ENCODE measurements around the gene B3GNT9. TPM values are rescaled to one million over a fixed set of nuclear protein-coding genes. Genes with fewer than 3 reads are reported as not detected.
A peak's percentile ranks its signal among the peaks of the same experiment; 100 is the strongest.

The B3GNT9 gene
- total and polyA plus RNA-seq, 8 donors = 1.8 to 9.3 (median 3.6) TPM

DNA sequence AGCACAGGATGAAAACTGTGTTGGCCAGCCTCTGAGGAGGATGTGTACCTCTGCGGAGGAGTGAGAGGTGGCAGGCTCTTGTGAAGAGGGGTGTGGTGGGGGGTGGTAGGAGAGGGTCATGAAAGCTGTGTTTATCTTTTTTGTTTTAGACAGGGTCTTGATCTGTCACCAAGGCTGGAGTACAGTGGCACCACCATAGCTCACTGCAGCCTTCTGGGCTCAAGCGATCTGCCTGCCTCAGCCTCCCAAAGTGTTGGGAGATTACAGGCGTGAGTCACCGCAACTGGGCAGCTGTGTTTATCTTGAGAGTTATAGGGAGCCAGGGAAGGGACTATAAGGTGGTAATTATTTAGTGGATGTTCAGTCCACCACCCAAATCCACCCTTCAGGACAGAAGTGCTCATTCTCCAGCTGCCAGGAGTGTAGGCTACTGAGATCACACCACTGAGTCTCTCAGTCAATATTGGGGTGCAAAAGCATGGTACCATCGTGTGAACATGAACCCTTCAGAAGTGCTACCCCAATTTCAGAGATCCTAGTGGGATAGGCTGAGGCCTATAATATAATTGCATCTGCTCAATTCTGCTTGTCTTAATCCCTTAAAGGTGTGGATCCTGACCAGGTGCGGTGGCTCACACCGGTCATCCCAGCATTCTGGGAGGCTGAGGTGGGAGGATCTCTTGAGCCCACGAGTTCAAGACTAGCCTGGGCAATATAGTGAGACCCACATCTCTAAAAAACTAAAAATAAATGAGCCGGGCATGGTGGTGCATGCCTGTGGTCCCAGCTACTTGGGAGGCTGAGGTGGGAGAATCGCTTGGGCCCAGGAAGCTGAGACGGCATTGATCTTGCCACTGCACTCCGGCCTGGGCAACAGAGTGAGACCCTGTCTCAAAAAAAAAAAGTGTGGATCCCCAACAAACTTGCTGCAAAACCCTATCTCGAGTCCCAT is 39.9 kb upstream of the B3GNT9 start:
- intact Hi-C loops (cut with DNase I) = no loop called here
- no peak for FAIRE-seq
- Histone ChIP-seq H3K27me3 (no peaks in the 10 kb centered on the region), H3K36me3 (peaks cover 0 to 8% (median 5%) of the 10 kb centered on the region in 3 donors), H3K4me1 (peaks cover 14 to 19% (median 19%) of the 10 kb centered on the region in 3 donors), H3K4me3 (no peak overlapping the region), H3K27ac (no peak overlapping the region), H3K9me3 (no peaks in the 10 kb centered on the region)
- no peak for ATAC-seq
- 59 to 66% methylated on average over 13 of the region's 13 CpGs for WGBS, 2 donors
- DNase-seq = no peak
- TF ChIP-seq CTCF (IDR thresholded peaks at IDR 0.05) = no peak

DNA sequence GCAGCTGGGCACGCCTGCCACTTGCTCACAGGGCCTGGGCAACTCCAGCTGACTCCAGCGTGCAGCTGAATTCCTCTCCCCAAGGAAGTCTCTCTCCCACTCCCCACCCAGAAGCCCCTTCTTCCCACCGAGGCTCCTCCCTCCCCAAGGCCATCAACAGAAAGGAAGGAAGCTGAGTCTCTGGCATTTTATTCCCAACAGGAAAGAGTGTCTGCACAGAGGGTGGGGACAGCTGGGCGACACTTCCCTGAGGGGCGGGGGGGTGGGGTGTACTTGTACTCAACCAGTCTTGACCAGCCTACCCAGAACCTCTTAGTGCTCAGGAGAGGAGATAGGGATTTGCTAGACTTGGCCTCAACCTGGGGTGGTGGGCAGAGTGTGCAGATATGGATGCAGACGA is 39.2 kb upstream of the B3GNT9 start, which contains the start of gene EXOC3L1:
EXOC3L1 (minus strand) TSS at position 96 of the 400 bp plus-strand sequence. CDS start 460 bp downstream, outside the sequence.
- FAIRE-seq = no peak
- Histone ChIP-seq H3K4me1 (peaks cover 16 to 22% (median 21%) of the 10 kb centered on the region in 3 donors), H3K9me3 (no peaks in the 10 kb centered on the region), H3K4me3 (no peak within 1 kb of the TSS), H3K27me3 (no peaks in the 10 kb centered on the region), H3K27ac (no peak within 1 kb of the TSS), H3K36me3 (peaks cover 0 to 5% (median 3%) of the 10 kb centered on the region in 3 donors)
- 37 to 47% methylated on average over 6 of the region's 6 CpGs for WGBS, 2 donors
- intact Hi-C loops (cut with DNase I) = no loop called here
- ATAC-seq = no peak
- TF ChIP-seq CTCF (IDR thresholded peaks at IDR 0.05) = no peak
- DNase-seq = no peak

DNA sequence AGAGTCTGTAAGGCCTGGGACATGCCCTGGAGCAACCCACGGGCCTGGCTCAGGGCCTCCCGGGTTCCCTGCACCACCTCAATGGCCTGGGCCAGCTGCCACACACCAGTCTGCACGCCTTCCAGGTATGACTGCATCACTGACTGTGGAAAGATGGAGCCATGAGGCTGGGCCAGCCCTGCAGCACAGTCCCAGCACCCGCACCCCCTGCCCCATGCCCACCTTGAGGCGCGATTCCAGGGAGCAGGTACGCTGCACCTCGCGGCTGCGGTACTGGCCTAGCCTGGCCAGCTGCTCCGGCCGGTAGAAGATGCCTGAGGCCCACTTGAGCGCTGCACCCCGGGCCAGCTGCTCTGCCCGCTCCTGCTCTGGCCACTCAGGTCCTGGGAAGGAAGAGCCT is 38.0 kb upstream of the B3GNT9 start:
- Histone ChIP-seq H3K9me3 (no peaks in the 10 kb centered on the region), H3K4me1 (peaks cover 18 to 27% (median 22%) of the 10 kb centered on the region in 3 donors), H3K36me3 (no peaks in the 10 kb centered on the region), H3K4me3 (no peak overlapping the region), H3K27me3 (no peaks in the 10 kb centered on the region), H3K27ac (no peak overlapping the region)
- DNase-seq = peak in 2 of 6 donors; percentile 40 to 75
- intact Hi-C loops (cut with DNase I) = loop anchor here in 1 of 3 donors (10.0 kb wide), 1 partner anchor 174 kb away; no protein-coding TSS in a partner anchor
- 86 to 89% methylated on average over 15 of the region's 15 CpGs for WGBS, 2 donors
- no peak for TF ChIP-seq CTCF (IDR thresholded peaks at IDR 0.05)
- ATAC-seq = no peak
- FAIRE-seq = no peak

DNA sequence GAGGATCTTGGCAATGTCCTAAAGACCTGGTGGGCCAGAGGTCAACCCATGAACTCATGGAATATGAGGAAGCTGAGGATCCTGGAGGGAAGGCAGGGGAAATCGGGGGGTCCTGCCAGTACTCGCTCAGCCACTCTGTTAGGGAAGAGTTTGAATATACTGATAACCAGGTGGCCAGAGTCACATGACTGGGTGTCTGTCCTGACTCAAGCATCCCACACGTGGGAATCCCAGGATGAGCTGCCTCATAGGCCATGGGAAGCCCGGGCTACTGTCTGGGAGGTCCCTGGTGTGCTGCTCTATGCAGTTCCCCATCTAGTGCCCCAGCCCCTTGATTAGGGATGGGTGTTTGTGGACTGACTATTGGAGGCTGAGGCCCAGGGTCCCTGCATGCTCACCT is 37.5 kb upstream of the B3GNT9 start:
- DNase-seq (no peak), ATAC-seq (no peak), FAIRE-seq (no peak)
- H3K4me1 ChIP-seq = peaks cover 16 to 22% (median 20%) of the 10 kb centered on the region in 3 donors
- 75 to 81% methylated on average over 4 of the region's 4 CpGs for WGBS, 2 donors
- H3K4me3 ChIP-seq = no peak overlapping the region
- no peaks in the 10 kb centered on the region for H3K36me3 ChIP-seq
- H3K9me3 ChIP-seq = no peaks in the 10 kb centered on the region
- no peaks in the 10 kb centered on the region for H3K27me3 ChIP-seq
- TF ChIP-seq CTCF (IDR thresholded peaks at IDR 0.05) = no peak
- no peak overlapping the region for H3K27ac ChIP-seq
- intact Hi-C loops (cut with DNase I) = loop anchor here in 1 of 3 donors (10.0 kb wide), 1 partner anchor 174 kb away; no protein-coding TSS in a partner anchor
